MCF 10A (cell line): Measurements from ENCODE around the gene ELFN1. TPM values are rescaled to one million over a fixed set of nuclear protein-coding genes. Genes with fewer than 3 reads are reported as not detected.

Experiments used
- BruUV-seq: library from RNA; stranded (reverse); fragments of 400-500 nt; replicated peaks from 2 replicates; lab custom pipeline; 2021; lab: Mats Ljungman, UMichigan
- CTCF ChIA-PET: fragments of 300-600 bp; sonication (Branson Sonifier 250); formaldehyde crosslinking; extraction: SDS; loops from one replicate; lab custom pipeline; 2021; ENCODE audit warnings: antibody characterized with exemption, inconsistent platforms; lab: Yijun Ruan, JAX
- POLR2A ChIA-PET: fragments of 300-600, 350-650 bp; sonication (Branson Sonifier 250); formaldehyde crosslinking; extraction: SDS; loops from one replicate; lab custom pipeline; 2020; ENCODE audit warnings: antibody characterized with exemption, inconsistent platforms; lab: Yijun Ruan, JAX
- DNase-seq: peaks from one replicate; pipeline ENCODE4 v3.0.0-alpha.2; 2018; ENCODE audit not compliant: unreplicated experiment
- H3K27ac Mint-ChIP-seq: one replicate; pipeline ENCODE4 v1.8.0; 2022; ENCODE audit warnings: mild to moderate bottlenecking, low read depth, mixed read lengths; ENCODE audit not compliant: unreplicated experiment
- H3K27me3 Mint-ChIP-seq: one replicate; pipeline ENCODE4 v1.8.0; 2022; ENCODE audit warnings: mixed read lengths; ENCODE audit not compliant: insufficient read depth, unreplicated experiment
- H3K36me3 Mint-ChIP-seq: one replicate; pipeline ENCODE4 v1.8.0; 2022; ENCODE audit warnings: mild to moderate bottlenecking, moderate library complexity, mixed read lengths; ENCODE audit not compliant: insufficient read depth, unreplicated experiment
- H3K4me1 Mint-ChIP-seq: one replicate; pipeline ENCODE4 v1.8.0; 2022; ENCODE audit warnings: mixed read lengths; ENCODE audit not compliant: insufficient read depth, unreplicated experiment
- H3K4me3 Mint-ChIP-seq: one replicate; pipeline ENCODE4 v1.8.0; 2022; ENCODE audit warnings: mild to moderate bottlenecking, moderate library complexity, mixed read lengths; ENCODE audit not compliant: unreplicated experiment
- H3K9me3 Mint-ChIP-seq: one replicate; pipeline ENCODE4 v1.8.0; 2022; ENCODE audit warnings: mixed read lengths; ENCODE audit not compliant: unreplicated experiment
- intact Hi-C: fragments of 100-400 bp; cut with micrococcal nuclease; formaldehyde crosslinking; loops from 2 replicates; pipeline ENCODE4 v1.14.1; 2022
- total RNA-seq: library from RNA; stranded (reverse); gene quantifications from 2 replicates; pipeline ENCODE4 v1.2.3, GENCODE V29; 2022
- TF ChIP-seq, protein P1 (sequence below): fragments of 200-600 bp; IDR thresholded peaks from one replicate; pipeline ENCODE4 v1.8.0; 2022; ENCODE audit warnings: antibody characterized with exemption, mild to moderate bottlenecking; ENCODE audit not compliant: unreplicated experiment

ELFN1 gene
- total RNA-seq, 1 experiment from 2014 or later, result not detected

- intact Hi-C loops, result no loop called here
- ChIA-PET POLR2A (no interaction called here), CTCF (no interaction called here)
- Mint-ChIP-seq H3K36me3 (no peaks in the 10 kb centered on the region), H3K27me3 (peaks cover 26% of the 10 kb centered on the region), H3K4me1 (peaks cover 4% of the 10 kb centered on the region), H3K4me3 (no peak overlapping the region), H3K9me3 (no peaks in the 10 kb centered on the region), H3K27ac (no peak overlapping the region)
- no peak for DNase-seq
- no TSS peak for BruUV-seq
- TF ChIP-seq, protein P1, sequence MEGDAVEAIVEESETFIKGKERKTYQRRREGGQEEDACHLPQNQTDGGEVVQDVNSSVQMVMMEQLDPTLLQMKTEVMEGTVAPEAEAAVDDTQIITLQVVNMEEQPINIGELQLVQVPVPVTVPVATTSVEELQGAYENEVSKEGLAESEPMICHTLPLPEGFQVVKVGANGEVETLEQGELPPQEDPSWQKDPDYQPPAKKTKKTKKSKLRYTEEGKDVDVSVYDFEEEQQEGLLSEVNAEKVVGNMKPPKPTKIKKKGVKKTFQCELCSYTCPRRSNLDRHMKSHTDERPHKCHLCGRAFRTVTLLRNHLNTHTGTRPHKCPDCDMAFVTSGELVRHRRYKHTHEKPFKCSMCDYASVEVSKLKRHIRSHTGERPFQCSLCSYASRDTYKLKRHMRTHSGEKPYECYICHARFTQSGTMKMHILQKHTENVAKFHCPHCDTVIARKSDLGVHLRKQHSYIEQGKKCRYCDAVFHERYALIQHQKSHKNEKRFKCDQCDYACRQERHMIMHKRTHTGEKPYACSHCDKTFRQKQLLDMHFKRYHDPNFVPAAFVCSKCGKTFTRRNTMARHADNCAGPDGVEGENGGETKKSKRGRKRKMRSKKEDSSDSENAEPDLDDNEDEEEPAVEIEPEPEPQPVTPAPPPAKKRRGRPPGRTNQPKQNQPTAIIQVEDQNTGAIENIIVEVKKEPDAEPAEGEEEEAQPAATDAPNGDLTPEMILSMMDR, result no peak
Measured at GRCh38 chr7:1646391-1646790, 23.7 kb upstream of the ELFN1 start.

GRCh38 chr7:1646957-1647891 lies 22.9 kb upstream of the ELFN1 start:
- H3K36me3 Mint-ChIP-seq, result no peaks in the 10 kb centered on the region
- H3K27ac Mint-ChIP-seq, result no peak overlapping the region
- ChIA-PET POLR2A (no interaction called here), CTCF (no interaction called here)
- H3K4me3 Mint-ChIP-seq, result no peak overlapping the region
- H3K9me3 Mint-ChIP-seq, result no peaks in the 10 kb centered on the region
- no peak for DNase-seq
- TF ChIP-seq, protein P1, result no peak
- H3K27me3 Mint-ChIP-seq, result peaks cover 26% of the 10 kb centered on the region
- intact Hi-C loops, result no loop called here
- no TSS peak for BruUV-seq
- peaks cover 4% of the 10 kb centered on the region for H3K4me1 Mint-ChIP-seq

GRCh38 chr7:1647961-1648672 lies 22.0 kb upstream of the ELFN1 start:
- Mint-ChIP-seq H3K4me1 (peaks cover 4% of the 10 kb centered on the region), H3K27ac (no peak overlapping the region), H3K27me3 (peaks cover 22% of the 10 kb centered on the region), H3K36me3 (no peaks in the 10 kb centered on the region), H3K4me3 (no peak overlapping the region), H3K9me3 (no peaks in the 10 kb centered on the region)
- TF ChIP-seq, protein P1, result no peak
- ChIA-PET CTCF (no interaction called here), POLR2A (no interaction called here)
- no TSS peak for BruUV-seq
- intact Hi-C loops, result no loop called here
- no peak for DNase-seq

GRCh38 chr7:1649751-1650326 lies 20.2 kb upstream of the ELFN1 start:
- ChIA-PET CTCF (interaction anchor here (0.6 kb wide), 1 partner anchor 161 kb away, joined by 3 read pairs; no protein-coding TSS in a partner anchor), POLR2A (interaction anchor here (0.6 kb wide), 1 partner anchor 690 kb away, joined by 4 read pairs; no protein-coding TSS in a partner anchor)
- Mint-ChIP-seq H3K36me3 (no peaks in the 10 kb centered on the region), H3K27ac (no peak overlapping the region), H3K9me3 (no peaks in the 10 kb centered on the region), H3K4me3 (no peak overlapping the region), H3K27me3 (peaks cover 17% of the 10 kb centered on the region), H3K4me1 (peaks cover 4% of the 10 kb centered on the region)
- DNase-seq, result no peak
- TF ChIP-seq, protein P1, result no peak
- intact Hi-C loops, result no loop called here
- BruUV-seq, result no TSS peak
